GM21390 (cell line): ENCODE data around the gene ULK1.
"Not testable (repeated sequence)": the region's sequence is repeated elsewhere in the genome, so short reads cannot be mapped to it uniquely, and the experiment has no call there.

Source experiments
- ATAC-seq: cut with Tn5 transposase; IDR thresholded peaks from one replicate; pipeline ENCODE4 v1.9.1; 2021; ENCODE audit not compliant: unreplicated experiment

The ULK1 gene

DNA sequence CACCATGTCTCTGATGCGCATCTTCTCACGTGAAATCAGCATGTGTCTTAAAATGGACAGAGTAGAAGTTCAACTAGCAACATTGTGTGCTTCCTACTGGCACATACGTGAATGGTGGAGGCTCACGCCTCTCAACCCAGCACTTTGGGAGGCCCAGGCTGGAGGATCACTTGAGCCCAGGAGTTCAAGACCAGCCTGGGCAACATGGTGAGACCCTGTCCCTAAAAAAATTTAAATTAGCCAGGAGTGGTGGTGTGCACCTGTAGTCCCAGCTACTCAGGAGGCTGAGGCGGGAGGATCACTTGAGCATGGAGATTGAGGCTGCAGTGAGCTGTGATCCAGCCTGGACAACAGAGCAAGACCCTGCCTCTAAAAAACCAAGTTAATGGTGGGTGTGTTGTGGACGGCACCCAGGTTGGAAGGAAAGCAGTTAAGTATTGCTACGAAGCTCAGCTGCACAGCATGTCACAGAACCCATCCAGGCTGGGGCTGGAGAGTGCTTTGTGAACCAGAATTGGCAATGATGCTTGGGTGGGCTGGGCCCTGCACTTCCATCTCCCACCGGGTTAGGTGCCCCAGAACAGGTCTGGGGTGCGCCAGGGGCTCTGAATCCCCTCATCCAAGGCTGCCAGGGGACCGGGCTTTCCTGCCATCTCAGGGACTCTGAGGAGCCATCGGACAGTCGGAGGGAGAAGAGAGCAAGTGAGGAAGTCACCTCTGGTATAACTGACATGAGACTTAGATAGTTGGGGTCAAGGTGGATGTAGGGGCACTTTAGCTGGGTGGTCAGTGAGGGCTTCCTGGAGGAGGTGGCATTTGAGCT is 33.0 kb upstream of the ULK1 start:
- no peak for ATAC-seq

DNA sequence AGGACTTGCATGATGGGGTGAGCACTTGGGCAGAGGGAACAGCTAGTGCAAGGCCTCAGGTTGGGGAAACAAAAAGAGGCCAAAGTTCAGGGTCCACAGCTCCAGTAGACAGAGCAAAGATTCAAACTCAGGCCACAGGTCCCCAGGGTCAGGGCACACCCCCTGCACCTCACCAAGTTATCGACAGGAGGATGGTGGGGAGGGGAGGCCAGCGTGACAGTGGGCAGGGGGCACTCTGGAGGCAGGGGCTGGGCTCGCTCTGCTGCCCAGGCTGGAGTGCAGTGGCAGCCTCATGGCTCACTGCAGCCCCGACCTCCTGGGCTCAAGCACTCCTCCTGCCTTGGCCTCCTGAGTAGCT is 32.4 kb upstream of the ULK1 start:
- no peak for ATAC-seq

DNA sequence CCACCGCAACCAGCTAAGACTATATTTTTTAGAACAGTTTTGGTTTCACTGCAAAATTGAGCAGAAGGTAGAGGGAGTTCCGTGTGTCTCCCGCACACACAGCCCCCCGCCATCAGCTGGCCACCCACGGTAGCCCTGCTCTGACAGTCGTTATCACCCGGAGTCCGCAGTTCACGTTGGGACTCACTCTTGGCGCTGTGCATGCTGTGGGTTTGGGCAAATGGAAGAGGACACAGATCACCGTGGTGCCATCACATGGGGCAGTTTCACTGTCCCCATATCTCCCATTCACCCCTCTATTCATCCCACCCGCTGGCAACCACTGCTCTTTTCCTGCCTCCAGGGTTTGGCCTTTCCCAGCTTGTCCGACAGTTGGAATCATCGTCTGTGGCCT is 31.8 kb upstream of the ULK1 start:
- no peak for ATAC-seq

DNA sequence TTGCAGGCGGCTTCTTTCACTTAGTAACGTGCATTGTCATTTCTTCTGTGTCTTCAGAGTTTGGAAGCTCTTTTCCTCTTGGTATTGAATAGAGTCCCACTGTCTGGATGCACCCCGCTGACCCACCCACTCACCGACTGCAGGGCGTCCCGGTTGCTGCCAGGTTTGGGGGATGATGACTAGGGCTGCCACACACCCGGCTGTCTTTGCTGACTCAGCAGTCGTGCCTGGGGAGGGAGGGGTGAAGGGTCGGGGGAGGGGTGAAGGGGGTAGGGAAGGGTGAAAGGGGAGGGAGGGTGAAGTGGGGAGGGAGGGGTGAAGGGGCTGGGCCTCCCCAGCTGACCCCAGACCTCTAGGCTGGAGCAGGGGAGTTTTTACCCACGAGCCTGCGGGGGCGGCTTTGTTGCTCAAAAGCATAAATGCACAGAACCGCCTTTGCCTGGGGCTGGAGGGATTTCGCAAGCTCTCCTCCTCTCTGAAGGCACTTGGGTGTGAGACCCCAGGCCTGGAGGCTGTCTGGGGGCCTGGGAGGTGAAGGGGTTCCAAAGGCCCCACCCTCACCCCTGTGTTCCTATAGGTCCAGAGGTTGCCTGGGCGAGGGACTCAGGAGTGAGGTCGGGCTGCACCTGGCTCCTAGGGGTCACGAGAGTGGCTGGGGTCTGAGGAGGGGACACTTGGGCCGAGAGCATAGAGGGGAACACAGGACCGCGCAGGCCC is 31.3 kb upstream of the ULK1 start:
- no peak for ATAC-seq

DNA sequence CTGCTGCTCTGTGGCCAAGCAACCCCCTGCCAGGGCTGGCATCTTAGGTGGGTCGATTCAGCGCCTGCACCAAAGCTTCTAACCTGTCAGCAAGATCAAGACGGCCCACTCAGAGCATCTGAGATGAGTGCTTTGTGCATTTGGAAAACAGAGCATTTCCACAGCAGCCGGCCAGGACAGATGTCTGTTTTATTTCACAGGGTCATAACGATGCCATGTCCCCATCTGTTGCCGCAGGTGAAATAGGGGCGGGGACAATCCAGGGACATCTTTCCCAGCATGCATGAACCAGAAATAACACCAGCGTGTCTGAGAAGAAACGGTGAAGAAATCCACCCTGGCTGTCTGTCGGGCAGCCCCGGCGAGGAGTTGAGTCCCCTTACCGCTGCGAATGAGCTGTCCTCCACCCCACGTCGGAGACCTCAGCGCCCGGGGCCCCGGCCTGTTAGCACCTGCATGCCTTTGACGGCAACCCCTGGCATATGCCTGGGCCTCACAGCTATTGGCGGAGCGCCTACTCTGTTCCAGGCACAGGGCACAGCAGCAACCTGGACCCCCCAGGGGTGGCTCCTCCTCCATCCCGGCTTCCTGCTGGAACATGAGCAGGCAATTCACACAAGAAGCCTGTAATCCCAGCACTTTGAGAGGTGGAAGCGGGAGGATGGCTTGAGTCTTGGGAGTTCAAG is 30.6 kb upstream of the ULK1 start:
- ATAC-seq, result no peak

DNA sequence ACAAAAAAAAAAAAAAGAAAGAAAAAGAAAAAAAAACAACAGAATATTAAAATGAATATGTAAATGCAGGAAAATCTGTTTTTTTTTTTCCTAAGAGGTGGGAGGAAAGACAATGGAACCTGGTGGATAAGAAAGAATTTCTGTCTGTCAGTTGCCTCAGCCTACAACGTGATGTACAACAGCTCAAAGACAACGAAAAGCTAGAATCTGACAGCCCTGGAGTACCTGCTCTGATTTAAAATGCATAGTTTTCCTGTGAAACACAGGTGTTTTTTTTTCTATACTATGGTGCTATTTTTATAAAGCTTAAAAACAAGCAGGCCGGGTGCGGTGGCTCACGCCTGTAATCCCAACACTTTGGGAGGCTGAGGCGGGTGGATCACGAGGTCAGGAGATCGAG is 30.0 kb upstream of the ULK1 start:
- no peak for ATAC-seq

DNA sequence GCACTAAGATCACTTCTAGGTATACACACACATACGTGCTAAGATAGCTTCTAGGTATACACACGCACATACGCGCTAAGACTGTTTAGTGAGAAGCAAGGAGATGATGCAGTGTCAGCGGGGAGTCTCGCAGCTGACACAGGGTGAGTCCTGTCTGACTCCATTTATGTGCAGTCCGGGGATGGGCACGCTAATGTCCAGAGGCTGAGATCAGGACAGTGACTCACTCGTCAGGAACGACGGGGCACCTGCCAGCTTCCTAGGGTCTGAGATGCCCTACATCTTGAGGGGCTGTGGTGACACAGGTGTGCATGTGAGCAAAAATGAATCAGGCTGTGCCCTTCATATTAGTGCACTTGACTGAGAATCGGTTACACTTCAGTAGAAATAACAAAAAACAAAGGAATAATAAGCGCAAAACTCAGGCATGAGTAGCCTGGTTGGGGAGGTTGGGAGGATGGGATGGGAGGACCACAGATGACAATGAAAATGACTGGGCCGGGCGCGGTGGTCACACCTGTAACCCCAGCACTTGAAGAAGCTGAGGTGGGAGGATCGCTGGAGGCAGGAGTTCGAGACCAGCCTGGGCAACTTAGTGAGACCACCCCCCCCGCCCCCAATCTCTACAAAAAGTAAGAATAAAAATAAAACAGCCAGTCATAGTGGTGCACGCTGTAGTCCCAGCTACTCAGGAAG is 29.1 kb upstream of the ULK1 start:
- no peak for ATAC-seq

DNA sequence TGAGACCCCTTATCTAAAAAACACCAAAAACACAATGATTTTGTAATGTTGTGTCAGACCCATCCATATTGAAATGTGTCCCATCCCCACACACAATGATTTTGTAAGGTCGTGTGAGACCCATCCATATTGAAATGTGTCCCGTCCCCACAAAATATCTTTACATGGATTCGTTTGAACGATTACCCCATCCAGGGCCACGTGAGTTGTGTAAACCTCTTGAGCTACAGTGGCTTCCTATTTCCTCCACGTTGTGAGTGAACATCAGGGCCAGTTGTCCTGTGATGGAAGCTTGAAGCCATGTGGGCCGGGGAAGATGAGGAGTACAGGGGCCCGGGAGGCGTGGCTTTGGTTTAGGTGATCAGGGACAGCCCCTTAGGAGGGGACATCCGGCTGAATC is 27.0 kb upstream of the ULK1 start:
- no peak for ATAC-seq

DNA sequence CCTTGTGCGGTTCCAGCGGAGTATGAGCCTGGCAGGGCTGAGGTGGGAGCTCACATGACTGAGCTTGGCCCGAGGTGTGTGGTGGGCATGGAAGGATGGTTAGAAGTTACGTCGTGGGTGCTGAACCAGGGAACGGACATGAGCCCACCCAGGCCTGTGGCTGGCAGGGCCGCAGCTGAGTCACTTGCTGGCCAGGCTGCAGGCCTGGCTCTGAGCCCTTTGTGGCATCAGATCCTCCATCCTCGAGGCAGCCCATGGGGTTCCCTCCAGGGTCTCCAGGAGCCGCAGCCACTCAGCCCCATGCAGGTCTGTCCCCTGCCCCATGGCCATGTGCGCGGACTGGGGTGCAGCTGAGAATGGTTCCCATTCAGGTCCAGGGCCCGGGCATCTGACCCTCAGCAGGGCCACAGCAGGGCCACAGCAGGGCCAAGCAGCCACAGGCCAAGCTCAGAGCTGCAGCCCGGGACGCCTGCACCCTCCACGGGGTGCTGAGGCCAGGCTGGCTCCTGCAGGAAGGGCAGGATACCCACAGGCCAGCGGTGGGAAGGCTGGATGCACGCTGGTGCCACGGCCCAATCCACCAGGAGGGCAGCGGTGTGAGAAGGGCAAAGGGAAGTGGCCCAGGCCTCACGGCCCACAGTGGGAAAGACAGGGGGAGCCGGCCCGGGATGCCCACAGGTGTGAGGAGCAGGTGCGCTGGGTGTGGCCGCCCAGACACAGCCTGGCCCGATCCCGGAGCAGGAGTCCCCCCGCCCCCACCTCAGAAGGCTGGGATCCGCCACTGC is 26.3 kb upstream of the ULK1 start:
- no peak for ATAC-seq

DNA sequence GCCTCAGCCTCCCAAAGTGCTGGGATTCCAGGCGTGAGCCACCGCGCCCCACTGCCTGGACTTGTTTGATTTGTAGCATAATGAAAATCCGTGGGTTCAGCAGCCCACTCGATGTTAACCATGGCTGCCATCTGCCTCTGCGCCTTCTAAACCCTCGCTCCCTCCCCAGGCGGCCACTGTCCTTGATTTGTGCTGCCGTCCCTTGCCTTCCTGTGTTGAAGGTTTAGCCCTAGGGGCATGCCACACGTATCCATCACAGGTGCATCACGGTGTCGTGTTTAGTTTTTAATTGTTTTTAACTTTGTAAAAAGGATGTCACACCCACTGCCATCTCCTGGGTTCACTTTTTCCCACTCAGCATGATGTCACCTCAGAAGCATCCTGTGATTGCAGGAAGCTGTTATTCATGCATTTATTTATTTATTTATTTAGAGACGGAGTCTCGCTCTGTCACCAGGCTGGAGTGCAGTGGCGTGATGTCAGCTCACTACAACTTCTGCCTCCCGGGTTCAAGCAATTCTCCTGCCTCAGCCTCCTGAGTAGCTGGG is 24.5 kb upstream of the ULK1 start:
- no peak for ATAC-seq

DNA sequence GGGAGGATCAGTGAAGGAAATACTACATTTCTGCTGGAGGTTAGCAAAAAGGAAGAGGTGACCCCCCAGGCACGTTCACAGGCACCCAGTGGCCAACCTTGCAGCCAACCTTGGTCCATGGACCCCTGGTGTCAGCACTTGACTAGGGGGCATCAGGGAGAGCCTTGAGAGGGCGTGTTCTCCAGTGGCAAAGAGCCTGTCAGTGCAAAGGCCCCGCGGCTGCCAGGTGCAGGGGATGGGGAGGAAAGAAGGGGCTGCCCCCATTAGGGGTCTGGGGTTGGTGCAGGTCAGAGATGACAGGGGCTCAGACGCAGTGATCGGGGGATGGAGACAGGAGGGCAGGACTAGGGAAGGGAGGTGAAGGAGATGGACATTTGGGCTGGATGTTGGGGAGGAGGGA is 22.7 kb upstream of the ULK1 start:
- ATAC-seq, result no peak

DNA sequence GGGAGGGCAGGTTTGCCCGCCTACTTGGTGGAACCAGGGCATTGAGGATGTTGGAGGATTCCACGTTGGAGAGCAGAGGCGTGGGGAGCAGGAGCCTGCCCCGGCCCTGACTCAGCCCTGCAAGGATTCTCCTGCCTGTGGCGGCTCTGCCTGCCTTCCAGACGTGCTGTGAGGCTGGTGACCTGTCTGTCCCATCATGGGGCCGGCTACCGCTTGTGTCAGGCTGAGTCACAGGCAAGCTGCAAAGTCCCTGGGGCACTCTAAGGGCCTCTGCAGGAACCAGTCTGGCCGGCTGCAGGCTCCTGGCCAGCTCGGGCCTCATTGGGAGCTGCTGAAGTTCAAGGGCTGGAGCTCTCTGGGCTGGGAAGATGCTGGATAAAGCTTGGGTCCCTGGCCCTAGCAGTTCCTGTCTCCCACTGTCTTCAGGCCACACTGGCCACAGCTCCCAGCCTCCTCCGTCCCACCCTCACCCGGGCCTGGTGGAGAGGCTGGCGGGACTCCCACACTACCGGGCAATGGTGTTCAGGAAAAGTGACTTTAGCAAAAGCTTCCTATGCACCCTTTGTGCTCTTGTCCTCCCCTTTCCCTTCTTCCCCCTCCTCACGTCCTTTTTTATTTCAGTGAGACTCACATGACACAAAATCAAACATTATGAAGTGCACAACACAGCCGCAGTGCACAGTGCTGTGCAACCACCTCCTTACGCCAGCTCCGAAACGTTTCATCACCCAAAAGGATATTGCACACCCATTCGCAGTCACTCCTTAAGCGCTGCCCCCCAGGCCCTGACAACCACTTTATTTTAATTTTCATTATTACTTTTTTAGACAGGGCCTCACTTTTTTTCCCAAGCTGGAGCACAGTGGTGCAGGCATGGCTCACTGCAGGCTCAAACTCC is 22.0 kb upstream of the ULK1 start:
- ATAC-seq, result no peak

DNA sequence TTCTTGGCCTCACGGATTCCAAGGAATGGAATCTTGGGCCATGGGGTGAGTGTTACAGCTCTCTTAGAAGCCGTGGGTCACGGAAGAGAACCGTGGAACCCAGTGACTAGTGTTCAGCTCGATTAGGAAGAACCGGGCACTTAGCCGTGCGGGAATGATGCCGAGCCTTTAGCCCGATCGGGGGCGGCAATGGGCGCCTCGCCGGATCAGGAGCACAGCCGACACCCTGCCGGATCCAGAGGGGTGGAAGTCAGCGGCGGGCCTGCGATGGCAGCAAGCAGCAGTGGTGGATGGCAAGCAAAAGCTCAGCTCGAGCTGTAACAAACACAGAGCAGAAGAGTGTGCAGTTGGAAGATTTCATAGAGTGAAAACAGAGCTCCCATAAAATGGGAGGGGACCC is 21.1 kb upstream of the ULK1 start:
- ATAC-seq, result no peak

DNA sequence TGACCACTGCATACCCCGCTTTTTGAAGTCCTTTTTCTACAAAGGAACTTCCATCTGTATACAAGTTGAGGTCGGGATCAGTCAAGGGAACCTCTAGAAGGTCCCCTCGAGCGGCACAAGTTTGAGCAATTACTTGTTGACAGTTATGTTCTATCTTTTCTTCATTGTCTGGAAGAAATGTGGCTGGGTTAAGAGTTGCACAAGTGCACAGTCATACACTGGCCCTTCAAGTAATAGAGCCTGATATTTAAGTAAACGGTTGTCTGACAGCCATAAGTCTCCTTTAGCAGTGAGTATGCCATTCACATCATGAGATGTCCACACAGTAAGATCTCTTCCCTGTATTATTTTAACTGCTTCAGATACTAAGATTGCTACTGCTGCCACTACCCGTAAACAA is 19.4 kb upstream of the ULK1 start:
- ATAC-seq, result not testable (repeated sequence)

DNA sequence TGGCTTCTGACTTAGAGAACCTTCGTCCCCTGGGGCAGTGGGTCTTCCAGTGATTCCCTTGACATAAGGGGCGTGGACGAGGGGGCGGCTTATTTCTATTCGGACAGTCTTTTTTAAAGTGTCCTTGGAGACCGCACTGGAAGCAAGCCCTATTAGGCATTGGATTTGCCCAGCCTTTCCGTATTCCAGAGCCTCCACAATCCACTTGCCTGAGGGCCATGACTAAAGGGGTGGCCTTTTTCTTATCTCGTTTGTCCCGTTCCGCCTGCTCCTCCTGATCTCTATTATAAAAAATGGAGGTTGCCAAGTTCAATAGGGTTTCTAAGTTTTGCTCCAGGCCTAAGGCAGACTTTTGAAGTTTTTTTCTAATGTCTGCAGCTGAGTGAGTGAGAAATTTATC is 17.2 kb upstream of the ULK1 start:
- not testable (repeated sequence) for ATAC-seq

DNA sequence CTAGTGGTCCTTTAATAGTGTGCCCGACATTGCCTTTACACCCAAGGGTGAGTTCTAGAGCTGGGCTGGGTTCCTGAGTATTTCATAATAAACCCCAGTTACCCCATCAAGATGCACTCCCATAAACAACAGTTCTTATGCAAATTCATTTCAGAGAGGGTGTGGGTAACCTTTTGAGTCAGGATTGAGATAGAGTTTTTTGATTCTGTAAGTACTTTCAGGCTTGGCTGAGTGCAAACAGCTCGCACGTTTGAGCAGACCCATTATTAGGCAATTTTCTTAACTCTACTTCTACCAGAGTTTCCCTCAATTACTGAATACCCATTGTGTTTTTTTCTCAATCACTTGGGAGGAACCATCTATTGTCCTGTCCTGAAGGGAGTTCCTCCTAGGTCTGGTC is 16.0 kb upstream of the ULK1 start:
- not testable (repeated sequence) for ATAC-seq

DNA sequence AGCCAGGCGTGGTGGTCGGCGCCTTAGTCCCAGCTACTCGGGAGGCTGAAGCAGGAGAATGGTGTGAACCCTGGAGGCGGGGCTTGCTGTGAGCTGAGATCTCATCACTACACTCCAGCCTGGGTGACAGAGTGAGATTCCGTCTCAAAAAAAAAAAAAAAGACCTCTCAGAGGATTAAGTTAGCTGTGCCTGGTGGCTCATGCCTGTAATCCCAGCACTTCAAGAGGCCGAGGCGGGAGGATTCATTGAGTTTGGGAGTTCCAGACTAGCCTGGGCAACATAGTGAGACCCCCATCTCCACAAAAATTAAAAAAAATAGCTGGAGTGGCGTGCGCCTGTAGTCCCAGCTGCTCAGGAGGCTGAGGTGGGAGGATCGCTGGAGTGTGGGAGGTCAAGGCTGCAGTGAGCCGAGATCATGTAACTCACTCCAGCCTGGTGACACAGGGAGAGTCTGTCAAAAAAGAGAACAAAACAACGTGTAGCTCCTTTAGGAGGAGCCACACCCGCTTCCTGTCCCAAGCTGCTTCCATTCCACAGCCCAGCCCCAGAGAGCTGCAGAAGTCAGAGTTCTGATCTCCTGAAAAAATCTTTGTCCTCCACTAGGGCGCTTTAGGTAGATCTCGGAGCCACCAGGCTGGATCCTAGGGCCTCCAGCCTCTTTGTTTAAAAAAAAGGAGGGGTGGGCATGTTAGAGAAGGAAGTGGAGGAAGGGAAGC is 11.5 kb upstream of the ULK1 start:
- no peak for ATAC-seq

DNA sequence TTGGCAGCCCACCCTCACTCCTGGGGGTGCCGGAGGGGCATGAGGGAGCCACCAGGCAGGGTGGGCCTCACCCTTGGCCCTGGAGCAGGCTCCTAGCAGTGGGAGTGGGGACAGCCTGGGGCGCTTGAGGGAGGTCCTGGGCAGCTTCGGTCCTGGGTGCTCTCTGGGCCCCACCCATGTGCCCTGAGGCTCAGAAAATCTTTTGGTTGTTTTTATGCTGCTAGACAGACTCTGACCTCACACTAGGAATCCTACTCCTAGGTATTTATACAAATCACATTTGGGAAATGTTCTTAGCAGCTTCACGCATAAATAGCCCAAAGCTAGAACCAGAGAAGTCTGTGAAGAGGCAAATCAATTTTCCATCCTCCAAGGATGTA is 10.9 kb upstream of the ULK1 start:
- no peak for ATAC-seq

DNA sequence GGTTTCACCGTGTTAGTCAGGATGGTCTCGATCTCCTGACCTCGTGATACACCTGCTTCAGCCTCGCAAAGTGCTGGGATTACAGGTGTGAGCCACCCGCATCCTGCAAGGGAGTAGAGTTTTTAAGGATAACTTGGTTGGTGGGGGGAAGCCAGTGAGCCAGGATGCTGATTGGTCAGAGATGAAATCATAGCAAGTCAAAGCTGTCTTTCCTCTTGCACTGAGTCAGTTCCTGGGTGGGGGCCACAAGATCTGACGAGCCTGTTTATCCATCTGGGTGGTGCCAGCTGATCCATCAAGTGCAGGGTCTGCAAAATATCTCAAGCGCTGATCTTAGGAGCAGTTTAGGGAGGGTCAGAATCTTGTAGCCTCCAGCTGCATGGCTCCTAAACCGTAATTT is 9.3 kb upstream of the ULK1 start:
- not testable (repeated sequence) for ATAC-seq
